IMR-90 (cell line): ENCODE data around the gene YPEL3. TPM values are rescaled to one million over a fixed set of nuclear protein-coding genes. Genes with fewer than 3 reads are reported as not detected.

Experiments used
- ATAC-seq: fragments of 200-7000 bp; cut with Tn5 transposase; 2 replicates; pipeline ENCODE4 v1.9.1; 2020; ENCODE audit warnings: low read depth, mild to moderate bottlenecking, moderate library complexity
- BruUV-seq: library from RNA; stranded (reverse); fragments of 400-500 nt; replicated peaks from 2 replicates; lab custom pipeline; 2021; lab: Mats Ljungman, UMichigan
- CTCF ChIA-PET: fragments of 300-600 bp; formaldehyde crosslinking; extraction: SDS; loops from one replicate; lab custom pipeline; 2021; ENCODE audit warnings: antibody characterized with exemption; lab: Yijun Ruan, JAX
- POLR2A ChIA-PET: fragments of 300-600 bp; sonication (Branson Sonifier 250); formaldehyde crosslinking; loops from one replicate; lab custom pipeline; 2022; ENCODE audit warnings: antibody characterized with exemption; ENCODE audit not compliant: unreplicated experiment; lab: Charles Lee
- DNase-seq: peaks from one replicate; pipeline ENCODE4 v3.0.0; 2013
- H2AFZ ChIP-seq: replicated peaks from 2 replicates; pipeline ENCODE3; 2013; ENCODE audit warnings: low read length, mild to moderate bottlenecking; ENCODE audit not compliant: poor library complexity
- H2AK5ac ChIP-seq: 2 replicates; pipeline ENCODE4 v1.6.1; 2013; ENCODE audit warnings: low read depth, low read length, inconsistent platforms
- H2AK9ac ChIP-seq: replicated peaks from 2 replicates; pipeline ENCODE3; 2013; ENCODE audit warnings: mild to moderate bottlenecking, low read depth, low read length, moderate library complexity; ENCODE audit not compliant: poor library complexity
- H2BK120ac ChIP-seq: 2 replicates; pipeline ENCODE4 v1.6.1; 2013; ENCODE audit warnings: low read depth, low read length, inconsistent platforms
- H2BK15ac ChIP-seq: 3 replicates; pipeline ENCODE4 v1.6.1; 2013; ENCODE audit warnings: low read depth, low read length, inconsistent platforms
- H2BK20ac ChIP-seq: 2 replicates; pipeline ENCODE4 v1.6.1; 2013; ENCODE audit warnings: low read depth, mild to moderate bottlenecking, inconsistent platforms, low read length, moderate library complexity
- H2BK5ac ChIP-seq: 2 replicates; pipeline ENCODE4 v1.6.1; 2013; ENCODE audit warnings: mild to moderate bottlenecking, low read depth, low read length, inconsistent platforms; ENCODE audit not compliant: poor library complexity, severe bottlenecking
- H3K14ac ChIP-seq: replicated peaks from 2 replicates; pipeline ENCODE4 v1.6.1; 2013; ENCODE audit warnings: low read depth, low read length, inconsistent platforms
- H3K18ac ChIP-seq: 2 replicates; pipeline ENCODE4 v1.6.1; 2013; ENCODE audit warnings: low read depth, low read length, control low read depth
- H3K23ac ChIP-seq: 2 replicates; pipeline ENCODE4 v1.6.1; 2013; ENCODE audit warnings: low read depth, low read length, inconsistent platforms
- H3K27ac ChIP-seq: 2 replicates; pipeline ENCODE4 v1.5.1; 2013; ENCODE audit warnings: mild to moderate bottlenecking, control low read depth, low read length; ENCODE audit not compliant: insufficient read depth
- H3K27me3 ChIP-seq: 2 replicates; pipeline ENCODE4 v1.6.1; 2013; ENCODE audit warnings: low read length; ENCODE audit not compliant: control insufficient read depth, insufficient read depth
- H3K36me3 ChIP-seq: 2 replicates; pipeline ENCODE4 v1.6.1; 2013; ENCODE audit warnings: low read length, mixed read lengths; ENCODE audit not compliant: control insufficient read depth, insufficient read depth
- H3K4ac ChIP-seq: 2 replicates; pipeline ENCODE4 v1.6.1; 2013; ENCODE audit warnings: low read depth, low read length, inconsistent platforms
- H3K4me1 ChIP-seq: 2 replicates; pipeline ENCODE4 v1.6.1; 2013; ENCODE audit warnings: low read length, mixed read lengths; ENCODE audit not compliant: control insufficient read depth, insufficient read depth
- H3K4me2 ChIP-seq: 2 replicates; pipeline ENCODE4 v1.6.1; 2013; ENCODE audit warnings: low read depth, mild to moderate bottlenecking, control low read depth, low read length, moderate library complexity
- H3K4me3 ChIP-seq: 2 replicates; pipeline ENCODE4 v1.5.1; 2013; ENCODE audit warnings: low read depth, mild to moderate bottlenecking, control low read depth, low read length, moderate library complexity; ENCODE audit not compliant: insufficient read depth
- H3K56ac ChIP-seq: 2 replicates; pipeline ENCODE4 v1.6.1; 2013; ENCODE audit warnings: low read length, inconsistent platforms; ENCODE audit not compliant: insufficient read depth; ENCODE audit errors: extremely low read depth
- H3K79me1 ChIP-seq, 2 experiments: 2 replicates each; pipeline ENCODE4 v1.6.1; 2013; ENCODE audit warnings: low read length in 2 of 2, inconsistent platforms in 1 of 2, low read depth in 1 of 2
- H3K9ac ChIP-seq: 2 replicates; pipeline ENCODE4 v1.6.1; 2013; ENCODE audit warnings: low read depth, low read length, control low read depth
- H3K9me1 ChIP-seq: 2 replicates; pipeline ENCODE4 v1.6.1; 2013; ENCODE audit warnings: low read length, inconsistent platforms; ENCODE audit not compliant: insufficient read depth
- H3K9me3 ChIP-seq: 2 replicates; pipeline ENCODE4 v1.6.1; 2013; ENCODE audit warnings: low read length; ENCODE audit not compliant: control insufficient read depth, insufficient read depth
- H4K20me1 ChIP-seq: 2 replicates; pipeline ENCODE4 v1.6.1; 2013; ENCODE audit warnings: low read length, inconsistent platforms; ENCODE audit not compliant: insufficient read depth
- H4K5ac ChIP-seq: 2 replicates; pipeline ENCODE4 v1.6.1; 2013; ENCODE audit warnings: mild to moderate bottlenecking, low read depth, low read length, control low read depth
- H4K8ac ChIP-seq, 2 experiments: 2 replicates each; pipeline ENCODE4 v1.6.1; 2013; ENCODE audit warnings: low read depth in 2 of 2, low read length in 2 of 2, control low read depth in 1 of 2, inconsistent platforms in 1 of 2
- H4K91ac ChIP-seq: 2 replicates; pipeline ENCODE4 v1.6.1; 2013; ENCODE audit warnings: low read depth, low read length, inconsistent platforms; ENCODE audit not compliant: insufficient read depth
- CHD1 ChIP-seq: IDR thresholded peaks from 2 replicates; pipeline ENCODE4 v1.6.1; 2012; ENCODE audit warnings: low read depth, low read length, improper control_type of control experiment
- ELK1 ChIP-seq: fragments of 150-350 bp; IDR thresholded peaks from 2 replicates; pipeline ENCODE4 v1.6.1; 2016; ENCODE audit warnings: low read depth, mild to moderate bottlenecking, low read length, moderate library complexity, borderline replicate concordance
- MXI1 ChIP-seq: IDR thresholded peaks from 2 replicates; pipeline ENCODE4 v1.6.1; 2012; ENCODE audit warnings: low read depth, mild to moderate bottlenecking, low read length, moderate library complexity, borderline replicate concordance
- NFE2L2 ChIP-seq: fragments of 150-350 bp; IDR thresholded peaks from 2 replicates; pipeline ENCODE4 v1.6.1; 2016; ENCODE audit warnings: low read depth, mild to moderate bottlenecking, low read length
- POLR2A ChIP-seq: IDR thresholded peaks from 2 replicates; pipeline ENCODE4 v1.6.1; 2012; ENCODE audit warnings: mild to moderate bottlenecking, low read depth, low read length
- WGBS, 2 experiments: methylation state at CpG; one replicate each; pipeline versions ENCODE4 v1.1.5 to v1.1.7; 2013; ENCODE audit warnings: missing lambda C conversion rate in 2 of 2; ENCODE audit not compliant: insufficient read length in 1 of 2; ENCODE audit errors: extremely low coverage in 2 of 2; 5-methylcytosine and 5-hydroxymethylcytosine counted together
- dilution Hi-C: fragments of 300-500 bp; cut with HindIII; formaldehyde crosslinking; loops from one replicate; pipeline ENCODE4 v1.14.3; 2018; ENCODE audit warnings: low sequenced_read_pairs; ENCODE audit not compliant: unreplicated experiment
- in situ Hi-C: fragments of 300-500 bp; cut with MboI; formaldehyde crosslinking; loops from 3 replicates; pipeline ENCODE4 v1.14.3; 2019; ENCODE audit warnings: low sequenced_read_pairs, inconsistent platforms, mixed read lengths
- intact Hi-C: fragments of 100-400 bp; cut with micrococcal nuclease; formaldehyde crosslinking; loops from 2 replicates; pipeline ENCODE4 v1.10.0; 2022
- polyA plus RNA-seq, 3 experiments: library from polyadenylated mRNA; depleted of rRNA; stranded (reverse); fragments of >200 nt; gene quantifications; 2 replicates each; pipeline ENCODE4 v1.2.3, GENCODE V29; 2012; ENCODE audit warnings: low replicate concordance in 1 of 3
- total RNA-seq: library from RNA; depleted of rRNA; stranded (reverse); fragments of >200 nt; gene quantifications from 2 replicates; pipeline ENCODE4 v1.2.3, GENCODE V29; 2012

The YPEL3 gene
- total and polyA plus RNA-seq, 2 of the 4 experiments (the other 2 are of a cell fraction): 1.1 to 25.6 TPM

- DNase-seq (no peak), ATAC-seq (no peak)
- Histone ChIP-seq H3K14ac (no peak overlapping the region), H3K27me3 (no peaks in the 10 kb centered on the region), H2AK5ac (no peak overlapping the region), H4K5ac (no peak overlapping the region), H3K18ac (no peak overlapping the region), H2BK5ac (no peak overlapping the region), H3K23ac (no peak overlapping the region), H4K8ac (no peak overlapping the region), H2BK15ac (no peak overlapping the region), H3K56ac (no peak overlapping the region), H3K4me3 (no peak overlapping the region), H2BK120ac (no peak overlapping the region), H3K4ac (no peak overlapping the region), H2AFZ (no peak overlapping the region), H3K79me1 (peaks cover 34 to 64% of the 10 kb centered on the region in 2 experiments), H3K9me3 (no peaks in the 10 kb centered on the region), H2BK20ac (no peak overlapping the region), H2AK9ac (no peak overlapping the region), H3K36me3 (peaks cover 52% of the 10 kb centered on the region), H3K4me2 (no peak overlapping the region), H3K9ac (no peak overlapping the region), H3K27ac (no peak overlapping the region), H3K9me1 (no peaks in the 10 kb centered on the region), H4K91ac (no peak overlapping the region), H4K20me1 (peaks cover 43% of the 10 kb centered on the region), H3K4me1 (peaks cover 11% of the 10 kb centered on the region)
- CTCF ChIA-PET: no interaction called here
- in situ Hi-C loops: loop anchor here (10.0 kb wide), 1 partner anchor 326 kb away; the partner anchor contains the start of gene ZNF771
- BruUV-seq: no TSS peak
- POLR2A ChIA-PET: interaction anchor here (0.7 kb wide), 1 partner anchor 24 kb away, joined by 7 read pairs; no protein-coding TSS in a partner anchor
- WGBS, 2 experiments: 95% methylated on average over 3 of the region's 7 CpGs; no CpG with 5 or more reads in 1 of the 2 experiments
- intact Hi-C loops: no loop called here
- no peak for TF ChIP-seq NFE2L2
- TF ChIP-seq CHD1: no peak
- no peak for TF ChIP-seq MXI1
- no peak for TF ChIP-seq ELK1
- no peak for TF ChIP-seq POLR2A
- dilution Hi-C loops: no loop called here
Observed at GRCh38 chr16:30078744-30079143, 17.3 kb downstream of the YPEL3 start.
